GM12801 (cell line): Measurements from ENCODE around the gene PRIM1.

Experiments
- TF ChIP-seq, protein P1 (sequence below): IDR thresholded peaks from one replicate; pipeline ENCODE4 v1.5.1; 2011; ENCODE audit warnings: control low read depth; ENCODE audit not compliant: insufficient read length; ENCODE audit errors: extremely low read depth

Gene PRIM1

GRCh38 chr12:56763753-56764657 lies 11.9 kb upstream of the PRIM1 start:
- TF ChIP-seq, protein P1, sequence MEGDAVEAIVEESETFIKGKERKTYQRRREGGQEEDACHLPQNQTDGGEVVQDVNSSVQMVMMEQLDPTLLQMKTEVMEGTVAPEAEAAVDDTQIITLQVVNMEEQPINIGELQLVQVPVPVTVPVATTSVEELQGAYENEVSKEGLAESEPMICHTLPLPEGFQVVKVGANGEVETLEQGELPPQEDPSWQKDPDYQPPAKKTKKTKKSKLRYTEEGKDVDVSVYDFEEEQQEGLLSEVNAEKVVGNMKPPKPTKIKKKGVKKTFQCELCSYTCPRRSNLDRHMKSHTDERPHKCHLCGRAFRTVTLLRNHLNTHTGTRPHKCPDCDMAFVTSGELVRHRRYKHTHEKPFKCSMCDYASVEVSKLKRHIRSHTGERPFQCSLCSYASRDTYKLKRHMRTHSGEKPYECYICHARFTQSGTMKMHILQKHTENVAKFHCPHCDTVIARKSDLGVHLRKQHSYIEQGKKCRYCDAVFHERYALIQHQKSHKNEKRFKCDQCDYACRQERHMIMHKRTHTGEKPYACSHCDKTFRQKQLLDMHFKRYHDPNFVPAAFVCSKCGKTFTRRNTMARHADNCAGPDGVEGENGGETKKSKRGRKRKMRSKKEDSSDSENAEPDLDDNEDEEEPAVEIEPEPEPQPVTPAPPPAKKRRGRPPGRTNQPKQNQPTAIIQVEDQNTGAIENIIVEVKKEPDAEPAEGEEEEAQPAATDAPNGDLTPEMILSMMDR: no peak

- TF ChIP-seq, protein P1: no peak
Measured at GRCh38 chr12:56761812-56762211, 9.7 kb upstream of the PRIM1 start.

DNA sequence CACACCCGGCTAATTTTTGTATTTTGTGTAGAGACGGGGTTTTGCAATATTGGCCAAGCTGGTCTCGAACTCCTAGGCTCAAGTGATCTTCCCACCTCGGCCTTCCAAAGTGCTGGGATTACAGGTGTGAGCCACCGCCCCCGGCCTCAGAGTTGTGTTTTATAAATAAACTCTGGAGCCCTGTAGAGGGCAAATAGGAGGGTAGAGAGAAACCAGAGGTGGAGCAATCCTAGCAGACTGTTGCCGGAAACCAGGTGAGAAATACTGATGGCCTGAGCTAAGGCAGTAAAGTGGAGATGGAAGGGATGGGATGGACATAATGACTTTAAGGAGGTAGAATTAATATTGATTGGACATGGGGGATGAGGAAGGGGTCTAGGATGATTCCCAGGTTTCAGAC lies 8.3 kb upstream of the PRIM1 start:
- TF ChIP-seq, protein P1: no peak

GRCh38 chr12:56759263-56759908 lies 7.3 kb upstream of the PRIM1 start:
- TF ChIP-seq, protein P1: no peak

DNA sequence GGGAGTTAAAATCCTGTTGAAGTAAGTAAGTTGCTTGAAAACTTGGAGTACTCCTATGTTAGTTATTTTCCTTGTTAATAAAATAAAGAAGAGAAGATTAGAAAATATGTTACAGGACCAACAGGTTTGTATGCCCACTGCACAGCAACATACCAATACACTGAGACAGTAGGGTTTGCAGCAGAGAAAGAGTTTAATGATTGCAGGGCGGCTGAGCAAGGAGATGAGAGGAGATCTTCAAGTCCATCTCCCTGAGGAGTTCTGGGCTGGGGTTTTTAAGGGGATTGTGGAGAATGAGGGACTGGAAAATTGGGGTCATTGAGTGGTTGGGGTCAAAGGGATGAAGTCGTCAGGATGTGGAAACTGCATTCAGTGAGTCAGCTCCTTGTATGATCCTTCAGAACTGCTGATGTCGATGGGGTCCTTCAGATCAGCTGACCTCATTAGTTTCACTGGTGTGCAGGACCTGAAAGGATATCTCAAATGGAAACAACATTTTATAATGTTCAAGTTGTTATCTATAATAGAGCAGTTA lies 6.7 kb upstream of the PRIM1 start:
- TF ChIP-seq, protein P1: no peak

- TF ChIP-seq, protein P1: no peak
Measured at GRCh38 chr12:56753566-56753965, 1.4 kb upstream of the PRIM1 start.

DNA sequence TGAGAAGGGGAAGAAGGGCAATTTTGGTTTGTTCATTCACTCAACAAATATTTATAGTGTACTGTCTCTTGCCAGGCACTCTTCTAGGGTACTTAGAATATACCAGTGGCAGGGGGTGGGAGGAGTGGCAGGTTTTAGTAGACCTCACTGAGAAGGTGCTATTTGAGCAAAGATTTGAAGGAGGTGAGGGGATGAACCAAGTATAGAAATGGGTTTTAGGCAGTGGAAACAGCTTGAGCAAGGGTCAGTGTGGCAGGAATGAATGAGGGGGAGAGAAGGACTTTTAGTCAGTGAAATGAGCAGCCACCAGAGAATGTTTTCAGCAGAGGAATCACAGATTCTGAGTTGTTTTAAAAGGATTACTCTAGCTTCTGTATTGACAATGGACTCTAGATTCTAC lies 2.3 kb downstream of the PRIM1 start:
- TF ChIP-seq, protein P1: no peak
